Measurements from ENCODE around the gene GIMAP5.

The GIMAP5 gene

DNA sequence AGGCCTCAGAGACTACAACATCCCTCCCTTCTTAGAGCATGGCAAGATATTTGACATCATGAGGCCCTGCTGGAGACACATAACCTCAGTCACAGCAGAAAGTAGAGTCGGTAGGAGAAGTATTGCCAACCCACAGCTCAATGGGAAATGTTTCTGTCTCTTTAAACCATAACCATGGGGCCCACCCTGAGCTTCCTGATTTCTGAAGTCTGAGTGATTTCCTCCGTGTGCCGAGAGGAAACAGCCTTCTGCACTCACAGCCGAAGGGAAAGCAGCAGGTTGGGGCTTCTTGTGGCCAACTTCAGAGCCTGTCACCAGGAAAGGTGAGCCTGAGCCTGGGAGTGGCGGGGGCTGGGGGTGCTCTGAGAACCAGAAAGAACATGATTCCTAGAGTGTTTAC, 20.9 kb upstream of the GIMAP5 start, which contains the start of gene GIMAP1:
Gene GIMAP1 (plus strand): TSS at position 246 of the 400 bp plus-strand sequence. CDS start 2,435 bp downstream, outside the sequence.
- in situ Hi-C loops (cut with HindIII; ENCODE audit: low pct_ligation_motif_present, low sequenced_read_pairs), result no loop called here
- no peak for DNase-seq
- Histone ChIP-seq H3K4me3 (ENCODE audit: low read depth, low read length) (no peak within 1 kb of the TSS), H3K36me3 (replicated peaks) (no peaks in the 10 kb centered on the region), H3K27me3 (replicated peaks) (no peaks in the 10 kb centered on the region), H3K27ac (no peak within 1 kb of the TSS)
- TF ChIP-seq, protein P1, sequence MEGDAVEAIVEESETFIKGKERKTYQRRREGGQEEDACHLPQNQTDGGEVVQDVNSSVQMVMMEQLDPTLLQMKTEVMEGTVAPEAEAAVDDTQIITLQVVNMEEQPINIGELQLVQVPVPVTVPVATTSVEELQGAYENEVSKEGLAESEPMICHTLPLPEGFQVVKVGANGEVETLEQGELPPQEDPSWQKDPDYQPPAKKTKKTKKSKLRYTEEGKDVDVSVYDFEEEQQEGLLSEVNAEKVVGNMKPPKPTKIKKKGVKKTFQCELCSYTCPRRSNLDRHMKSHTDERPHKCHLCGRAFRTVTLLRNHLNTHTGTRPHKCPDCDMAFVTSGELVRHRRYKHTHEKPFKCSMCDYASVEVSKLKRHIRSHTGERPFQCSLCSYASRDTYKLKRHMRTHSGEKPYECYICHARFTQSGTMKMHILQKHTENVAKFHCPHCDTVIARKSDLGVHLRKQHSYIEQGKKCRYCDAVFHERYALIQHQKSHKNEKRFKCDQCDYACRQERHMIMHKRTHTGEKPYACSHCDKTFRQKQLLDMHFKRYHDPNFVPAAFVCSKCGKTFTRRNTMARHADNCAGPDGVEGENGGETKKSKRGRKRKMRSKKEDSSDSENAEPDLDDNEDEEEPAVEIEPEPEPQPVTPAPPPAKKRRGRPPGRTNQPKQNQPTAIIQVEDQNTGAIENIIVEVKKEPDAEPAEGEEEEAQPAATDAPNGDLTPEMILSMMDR (IDR thresholded peaks at IDR 0.05; ENCODE audit: low read depth, low read length, missing control alignments), result no peak

DNA sequence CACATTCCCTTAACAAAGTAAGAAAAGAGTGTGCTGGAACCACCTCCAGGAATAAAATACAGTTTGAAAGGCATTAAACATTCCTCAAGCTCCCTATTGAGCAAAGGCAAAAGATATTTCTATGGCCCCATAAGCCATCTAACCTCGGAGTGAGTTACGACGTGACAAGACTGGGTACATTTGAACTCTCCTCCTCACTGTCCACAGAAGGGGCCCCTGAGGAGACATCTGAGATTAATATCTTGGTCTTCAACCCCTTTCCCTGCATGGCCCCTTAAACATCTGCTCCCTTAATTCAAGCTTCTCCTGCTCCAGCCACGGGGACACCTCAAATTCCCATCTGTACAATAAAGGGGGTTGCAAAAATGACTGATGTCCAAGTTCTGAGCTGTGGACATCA, 20.3 kb upstream of the GIMAP5 start:
- TF ChIP-seq, protein P1 (IDR thresholded peaks at IDR 0.05; ENCODE audit: low read depth, low read length, missing control alignments), result no peak
- no peak for DNase-seq
- Histone ChIP-seq H3K27me3 (replicated peaks) (no peaks in the 10 kb centered on the region), H3K27ac (no peak overlapping the region), H3K36me3 (replicated peaks) (no peaks in the 10 kb centered on the region), H3K4me3 (ENCODE audit: low read depth, low read length) (no peak overlapping the region)
- in situ Hi-C loops (cut with HindIII; ENCODE audit: low pct_ligation_motif_present, low sequenced_read_pairs), result no loop called here

DNA sequence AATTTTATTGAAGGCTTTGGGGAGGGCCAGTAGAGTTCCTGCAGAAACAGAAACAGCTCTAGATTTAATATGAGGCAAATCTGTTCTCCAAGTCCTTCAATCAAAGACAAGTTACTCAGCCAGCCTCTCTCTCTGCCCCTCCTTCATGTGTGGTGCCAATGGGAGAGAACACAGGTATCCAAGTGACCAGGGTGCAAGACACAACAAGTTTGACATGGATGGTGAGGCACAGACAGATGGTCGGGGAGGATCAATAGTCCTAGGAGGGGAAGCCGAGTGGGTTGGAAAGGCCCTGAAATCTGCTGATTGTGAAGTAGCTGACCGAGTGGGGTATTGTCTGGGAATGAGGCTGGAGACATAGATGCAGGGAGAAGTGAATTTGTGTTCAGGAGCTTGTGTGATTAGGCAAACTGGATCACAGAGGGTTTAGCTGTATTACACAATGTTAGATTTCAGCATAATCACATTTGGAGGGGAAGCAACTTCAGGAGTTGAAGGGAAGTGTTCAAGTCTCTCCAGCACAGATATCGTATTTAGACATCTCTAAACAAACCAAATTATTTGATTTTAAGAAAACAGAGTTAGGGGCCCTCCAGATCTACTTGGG, 19.3 kb upstream of the GIMAP5 start:
- Histone ChIP-seq H3K27ac (no peak overlapping the region), H3K27me3 (replicated peaks) (no peaks in the 10 kb centered on the region), H3K36me3 (replicated peaks) (no peaks in the 10 kb centered on the region), H3K4me3 (ENCODE audit: low read depth, low read length) (no peak overlapping the region)
- in situ Hi-C loops (cut with HindIII; ENCODE audit: low pct_ligation_motif_present, low sequenced_read_pairs), result no loop called here
- TF ChIP-seq, protein P1 (IDR thresholded peaks at IDR 0.05; ENCODE audit: low read depth, low read length, missing control alignments), result no peak
- no peak for DNase-seq

DNA sequence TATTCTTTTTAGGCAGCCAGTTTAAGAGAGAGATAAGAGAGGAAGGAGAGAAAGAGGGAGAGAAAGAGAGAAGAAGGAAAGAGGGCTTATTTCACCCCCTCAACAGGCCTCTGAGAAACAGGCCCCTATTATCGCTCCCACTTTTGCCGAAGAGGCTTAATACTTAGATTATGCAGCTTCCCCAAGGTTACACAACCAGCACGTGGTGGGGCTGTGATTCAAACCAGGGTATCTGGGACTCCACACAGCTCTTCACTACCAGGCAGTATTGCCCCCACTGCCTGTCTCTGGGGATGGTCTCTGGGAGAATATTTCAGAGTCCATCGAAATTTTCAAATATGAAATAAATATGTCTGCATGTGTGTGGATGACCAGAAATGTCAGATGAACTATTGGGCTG, 17.8 kb upstream of the GIMAP5 start:
- in situ Hi-C loops (cut with HindIII; ENCODE audit: low pct_ligation_motif_present, low sequenced_read_pairs), result no loop called here
- TF ChIP-seq, protein P1 (IDR thresholded peaks at IDR 0.05; ENCODE audit: low read depth, low read length, missing control alignments), result no peak
- Histone ChIP-seq H3K4me3 (ENCODE audit: low read depth, low read length) (no peak overlapping the region), H3K36me3 (replicated peaks) (no peaks in the 10 kb centered on the region), H3K27ac (no peak overlapping the region), H3K27me3 (replicated peaks) (no peaks in the 10 kb centered on the region)
- no peak for DNase-seq

DNA sequence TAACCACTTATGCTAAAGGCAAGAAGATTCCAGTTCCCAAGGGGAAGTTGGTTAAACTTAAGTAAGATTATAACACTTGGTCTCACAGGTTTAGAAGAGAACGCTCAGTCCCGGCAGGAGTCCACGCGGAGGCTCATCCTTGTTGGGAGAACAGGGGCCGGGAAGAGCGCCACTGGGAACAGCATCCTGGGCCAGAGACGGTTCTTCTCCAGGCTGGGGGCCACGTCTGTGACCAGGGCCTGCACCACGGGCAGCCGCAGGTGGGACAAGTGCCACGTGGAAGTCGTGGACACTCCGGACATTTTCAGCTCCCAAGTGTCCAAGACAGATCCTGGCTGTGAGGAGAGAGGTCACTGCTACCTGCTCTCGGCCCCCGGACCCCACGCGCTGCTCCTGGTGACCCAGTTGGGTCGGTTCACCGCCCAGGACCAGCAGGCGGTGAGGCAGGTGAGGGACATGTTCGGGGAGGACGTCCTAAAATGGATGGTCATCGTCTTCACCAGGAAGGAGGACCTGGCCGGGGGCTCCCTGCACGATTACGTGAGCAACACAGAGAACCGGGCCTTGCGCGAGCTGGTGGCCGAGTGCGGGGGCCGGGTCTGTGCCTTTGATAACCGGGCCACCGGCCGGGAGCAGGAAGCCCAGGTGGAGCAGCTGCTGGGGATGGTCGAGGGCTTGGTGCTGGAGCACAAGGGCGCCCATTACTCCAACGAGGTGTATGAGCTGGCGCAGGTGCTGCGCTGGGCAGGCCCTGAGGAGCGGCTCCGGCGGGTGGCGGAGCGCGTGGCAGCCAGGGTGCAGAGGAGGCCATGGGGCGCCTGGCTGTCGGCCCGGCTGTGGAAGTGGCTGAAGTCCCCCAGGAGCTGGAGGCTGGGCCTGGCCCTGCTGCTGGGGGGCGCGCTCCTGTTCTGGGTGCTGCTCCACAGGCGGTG, 17.0 kb upstream of the GIMAP5 start:
- H3K36me3 ChIP-seq (replicated peaks), result no peaks in the 10 kb centered on the region
- DNase-seq, result no peak
- H3K4me3 ChIP-seq (ENCODE audit: low read depth, low read length), result no peak overlapping the region
- TF ChIP-seq, protein P1 (IDR thresholded peaks at IDR 0.05; ENCODE audit: low read depth, low read length, missing control alignments), result no peak
- H3K27ac ChIP-seq, result no peak overlapping the region
- in situ Hi-C loops (cut with HindIII; ENCODE audit: low pct_ligation_motif_present, low sequenced_read_pairs), result no loop called here
- H3K27me3 ChIP-seq (replicated peaks), result no peaks in the 10 kb centered on the region
